ENCODE measurements around the gene STK38. TPM values are rescaled to one million over a fixed set of nuclear protein-coding genes. Genes with fewer than 3 reads are reported as not detected.

STK38 gene
- total RNA-seq, 1 experiment from 2014 or later = 20.1 TPM

DNA sequence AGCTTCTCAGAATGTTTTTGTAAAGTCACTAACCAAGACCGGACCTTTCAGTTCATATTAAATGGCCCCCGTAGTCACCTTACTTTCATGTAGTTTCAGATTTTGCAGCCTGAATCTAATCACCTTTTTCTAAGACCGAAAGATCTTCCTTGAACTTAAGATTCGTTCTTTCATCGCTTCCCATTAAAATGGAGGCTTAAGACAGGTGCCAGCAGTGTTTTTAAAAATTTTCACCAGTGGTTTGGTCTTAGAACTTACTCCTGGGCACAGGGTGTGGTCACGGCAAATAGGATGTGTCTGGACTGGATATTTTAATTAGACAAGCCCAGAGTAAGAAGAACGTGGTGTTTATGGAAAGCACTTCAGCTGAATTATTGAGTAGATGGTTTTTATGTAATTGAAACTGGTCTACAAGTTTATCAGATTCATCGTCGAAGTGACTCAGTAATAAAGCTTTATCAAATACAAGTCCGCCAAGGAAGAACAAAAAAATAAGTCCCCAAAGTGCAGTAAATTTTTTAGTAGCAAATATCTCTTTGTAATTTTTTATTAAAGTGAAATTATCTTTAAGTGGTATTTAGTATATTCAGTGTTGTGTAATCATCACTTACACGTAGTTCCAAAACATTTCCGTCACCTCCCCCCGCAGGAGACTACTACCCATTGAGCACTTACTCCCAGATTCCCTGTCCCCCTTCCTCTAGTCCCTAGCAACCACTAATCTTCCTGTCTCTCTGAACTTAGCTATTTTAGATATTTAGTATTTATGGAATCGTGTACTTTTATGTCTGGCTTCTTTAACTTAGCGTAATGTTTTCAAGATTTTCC, 47.8 kb upstream of the STK38 start:
- Histone ChIP-seq H3K4me2 (ENCODE audit: low read length) (peak overlapping the region; percentile 76), H3K9ac (ENCODE audit: low read length) (peak overlapping the region; percentile 92), H3K4me1 (ENCODE audit: control insufficient read depth in 1 of 2, insufficient read depth in 2 of 2, low read length in 2 of 2) (peaks cover 12 to 44% of the 10 kb centered on the region in 2 experiments), H3K9me2 (ENCODE audit: insufficient read depth) (no peaks in the 10 kb centered on the region), H3K79me2 (ENCODE audit: insufficient read depth, low read length) (peaks cover 59% of the 10 kb centered on the region), H3K27me3 (ENCODE audit: insufficient read depth, low read length) (no peaks in the 10 kb centered on the region), H3K36me3 (ENCODE audit: control insufficient read depth in 1 of 2, insufficient read depth in 2 of 2, low read length in 2 of 2) (peaks cover 37 to 50% of the 10 kb centered on the region in 2 experiments), H3K9me3 (ENCODE audit: control insufficient read depth in 1 of 2, insufficient read depth in 1 of 2, low read depth in 1 of 2, low read length in 2 of 2) (no peaks in the 10 kb centered on the region), H2AFZ (ENCODE audit: low read depth, low read length, poor library complexity, severe bottlenecking) (no peak overlapping the region), H3K4me3 (replicated peaks in 1 of 2; ENCODE audit: low read depth in 1 of 2, low read length in 2 of 2) (peak overlapping the region; percentile 88), H3K27ac (ENCODE audit: low read depth, low read length) (peak overlapping the region; percentile 98), H4K20me1 (ENCODE audit: insufficient read depth) (peaks cover 52% of the 10 kb centered on the region)
- ChIA-PET CTCF (no interaction called here), POLR2A (interaction anchor here (1.3 to 1.7 kb wide), 3 partner anchors 15 to 154 kb away, joined by 3 to 5 read pairs (median 3); no protein-coding TSS in a partner anchor), RAD21 (ENCODE audit: low non-redundant PET in 1 of 2, low total read pairs in 2 of 2, uncharacterized antibody in 2 of 2, unreplicated experiment in 2 of 2) (no interaction called here)
- ATAC-seq (no peak), DNase-seq (ENCODE audit: low read depth, low spot score) (no peak)
- no TSS peak for BruUV-seq (replicated peaks)
- TF ChIP-seq, protein P1, sequence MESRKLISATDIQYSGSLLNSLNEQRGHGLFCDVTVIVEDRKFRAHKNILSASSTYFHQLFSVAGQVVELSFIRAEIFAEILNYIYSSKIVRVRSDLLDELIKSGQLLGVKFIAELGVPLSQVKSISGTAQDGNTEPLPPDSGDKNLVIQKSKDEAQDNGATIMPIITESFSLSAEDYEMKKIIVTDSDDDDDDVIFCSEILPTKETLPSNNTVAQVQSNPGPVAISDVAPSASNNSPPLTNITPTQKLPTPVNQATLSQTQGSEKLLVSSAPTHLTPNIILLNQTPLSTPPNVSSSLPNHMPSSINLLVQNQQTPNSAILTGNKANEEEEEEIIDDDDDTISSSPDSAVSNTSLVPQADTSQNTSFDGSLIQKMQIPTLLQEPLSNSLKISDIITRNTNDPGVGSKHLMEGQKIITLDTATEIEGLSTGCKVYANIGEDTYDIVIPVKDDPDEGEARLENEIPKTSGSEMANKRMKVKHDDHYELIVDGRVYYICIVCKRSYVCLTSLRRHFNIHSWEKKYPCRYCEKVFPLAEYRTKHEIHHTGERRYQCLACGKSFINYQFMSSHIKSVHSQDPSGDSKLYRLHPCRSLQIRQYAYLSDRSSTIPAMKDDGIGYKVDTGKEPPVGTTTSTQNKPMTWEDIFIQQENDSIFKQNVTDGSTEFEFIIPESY (IDR thresholded peaks at IDR 0.05; ENCODE audit: extremely low read depth, insufficient replicate concordance, low read length) = no peak
- TF ChIP-seq POLR2AphosphoS5 (IDR thresholded peaks at IDR 0.05; ENCODE audit: low read depth, low read length) (peak; percentile 34; the same call in 1 of the 2 replicates), CEBPB (IDR thresholded peaks at IDR 0.05; ENCODE audit: low read depth) (0 out of 2 replicates have a peak, but pooled peaks have one; percentile 15), TCF7L2 (IDR thresholded peaks at IDR 0.05; ENCODE audit: borderline replicate concordance, extremely low read depth, insufficient read depth, insufficient read length) (no peak), ZNF274 (IDR thresholded peaks at IDR 0.05; ENCODE audit: low read depth, low read length) (no peak)
- TF ChIP-seq, protein P2, sequence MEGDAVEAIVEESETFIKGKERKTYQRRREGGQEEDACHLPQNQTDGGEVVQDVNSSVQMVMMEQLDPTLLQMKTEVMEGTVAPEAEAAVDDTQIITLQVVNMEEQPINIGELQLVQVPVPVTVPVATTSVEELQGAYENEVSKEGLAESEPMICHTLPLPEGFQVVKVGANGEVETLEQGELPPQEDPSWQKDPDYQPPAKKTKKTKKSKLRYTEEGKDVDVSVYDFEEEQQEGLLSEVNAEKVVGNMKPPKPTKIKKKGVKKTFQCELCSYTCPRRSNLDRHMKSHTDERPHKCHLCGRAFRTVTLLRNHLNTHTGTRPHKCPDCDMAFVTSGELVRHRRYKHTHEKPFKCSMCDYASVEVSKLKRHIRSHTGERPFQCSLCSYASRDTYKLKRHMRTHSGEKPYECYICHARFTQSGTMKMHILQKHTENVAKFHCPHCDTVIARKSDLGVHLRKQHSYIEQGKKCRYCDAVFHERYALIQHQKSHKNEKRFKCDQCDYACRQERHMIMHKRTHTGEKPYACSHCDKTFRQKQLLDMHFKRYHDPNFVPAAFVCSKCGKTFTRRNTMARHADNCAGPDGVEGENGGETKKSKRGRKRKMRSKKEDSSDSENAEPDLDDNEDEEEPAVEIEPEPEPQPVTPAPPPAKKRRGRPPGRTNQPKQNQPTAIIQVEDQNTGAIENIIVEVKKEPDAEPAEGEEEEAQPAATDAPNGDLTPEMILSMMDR (IDR thresholded peaks at IDR 0.05 in 2 of 3, conservative IDR thresholded peaks at IDR 0.05 in 1 of 3; ENCODE audit: borderline replicate concordance in 1 of 3, insufficient read depth in 1 of 3, low read depth in 2 of 3, low read length in 2 of 3) = no peak
- intact Hi-C loops (cut with micrococcal nuclease) = loop anchor here (5.0 kb wide), 2 partner anchors 153 to 173 kb away; partner anchors contain the start of genes KCTD20 and PXT1

Measured in HCT116 (cell line).